Measurements from ENCODE around the gene IFNA14.

GRCh38 chr9:21233258-21233657 lies 6.5 kb downstream of the IFNA14 start:
- TF ChIP-seq CTCF (IDR thresholded peaks at IDR 0.05; ENCODE audit: insufficient read depth, low read depth, low read length) (no peak), EZH2 (IDR thresholded peaks at IDR 0.05; ENCODE audit: insufficient read depth, low read length) (no peak)
